ENCODE data around the gene LRP5. TPM values are rescaled to one million over a fixed set of nuclear protein-coding genes. Genes with fewer than 3 reads are reported as not detected.
A peak's percentile ranks its signal among the peaks of the same experiment; 100 is the strongest.

The LRP5 gene
- total RNA-seq, 2 donors from 2014 or later: 6.8 to 9.3 TPM

DNA sequence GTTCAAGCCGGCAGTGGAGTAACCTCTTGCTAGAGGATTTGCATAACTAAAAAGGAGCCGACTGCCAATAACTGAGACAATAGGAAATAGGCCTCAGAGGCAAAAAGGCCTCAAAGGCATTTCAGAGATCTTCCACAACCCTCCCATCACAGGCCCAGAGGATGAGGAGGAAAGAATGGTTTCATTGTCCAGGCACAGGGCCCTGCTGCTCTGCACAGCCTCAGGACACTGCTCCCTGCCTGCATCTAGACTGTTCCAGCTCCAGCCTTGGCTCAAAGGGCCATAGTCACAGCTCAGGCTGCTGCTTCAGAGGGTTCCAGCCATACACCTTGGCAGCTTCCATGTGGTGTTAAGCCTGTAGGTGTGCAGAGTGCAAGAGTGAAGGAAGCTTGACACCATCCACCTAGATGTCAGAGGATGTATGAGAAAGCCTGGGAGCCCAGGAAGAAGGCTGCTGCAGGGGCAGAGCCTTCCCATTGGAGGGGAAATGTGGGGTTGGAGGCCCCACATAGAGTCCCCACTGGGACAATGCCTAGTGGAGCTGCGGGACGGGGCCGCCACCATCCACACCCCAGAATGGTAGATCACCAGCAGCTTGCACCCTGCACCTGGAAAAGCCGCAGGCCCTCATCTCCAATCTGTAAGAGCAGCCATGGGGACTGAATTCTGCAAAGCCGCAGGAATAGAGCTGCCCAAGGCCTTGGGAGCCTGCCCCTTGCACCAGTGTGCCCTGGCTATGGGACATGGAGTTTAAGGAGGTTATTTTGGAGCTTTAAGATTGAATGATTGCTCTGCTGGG, 8.2 kb upstream of the LRP5 start:
- Mint-ChIP-seq H3K9me3 (peaks cover 0 to 2% of the 10 kb centered on the region in 2 donors), H3K27ac (no peak overlapping the region), H3K4me1 (ENCODE audit: low read depth) (no peaks in the 10 kb centered on the region), H3K27me3 (ENCODE audit: low read depth) (no peaks in the 10 kb centered on the region), H3K36me3 (ENCODE audit: insufficient read depth in 2 of 2) (no peaks in the 10 kb centered on the region), H3K4me3 (no peak overlapping the region)
- ATAC-seq (replicated peaks in 1 of 2): no peak
- DNase-seq: no peak

DNA sequence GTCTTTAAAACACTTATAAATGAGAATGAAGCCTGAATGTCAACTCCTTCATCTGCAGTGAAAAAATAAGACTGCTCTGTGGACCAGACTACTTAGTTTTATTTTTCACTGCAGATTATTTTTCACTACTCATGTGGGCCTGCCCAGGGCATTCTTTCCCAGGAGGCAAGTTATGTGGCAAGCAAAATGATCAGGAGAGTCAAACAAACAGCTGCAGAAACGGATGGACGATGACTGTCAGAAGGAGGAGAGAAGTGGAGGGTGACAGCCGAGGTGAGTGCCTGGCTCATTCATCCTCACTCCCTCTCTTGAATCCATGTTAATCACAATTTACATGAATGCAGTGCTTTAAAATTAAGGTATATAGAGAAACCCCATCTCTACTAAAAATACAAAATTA, 5.8 kb upstream of the LRP5 start:
- H3K27ac Mint-ChIP-seq: no peak overlapping the region
- peaks cover 5% of the 10 kb centered on the region for H3K4me1 Mint-ChIP-seq (ENCODE audit: low read depth)
- peaks cover 0 to 2% of the 10 kb centered on the region in 2 donors for H3K9me3 Mint-ChIP-seq
- H3K27me3 Mint-ChIP-seq (ENCODE audit: low read depth): no peaks in the 10 kb centered on the region
- no peak overlapping the region for H3K4me3 Mint-ChIP-seq
- DNase-seq (no peak), ATAC-seq (replicated peaks in 1 of 2) (no peak)
- H3K36me3 Mint-ChIP-seq (ENCODE audit: insufficient read depth in 2 of 2): no peaks in the 10 kb centered on the region

DNA sequence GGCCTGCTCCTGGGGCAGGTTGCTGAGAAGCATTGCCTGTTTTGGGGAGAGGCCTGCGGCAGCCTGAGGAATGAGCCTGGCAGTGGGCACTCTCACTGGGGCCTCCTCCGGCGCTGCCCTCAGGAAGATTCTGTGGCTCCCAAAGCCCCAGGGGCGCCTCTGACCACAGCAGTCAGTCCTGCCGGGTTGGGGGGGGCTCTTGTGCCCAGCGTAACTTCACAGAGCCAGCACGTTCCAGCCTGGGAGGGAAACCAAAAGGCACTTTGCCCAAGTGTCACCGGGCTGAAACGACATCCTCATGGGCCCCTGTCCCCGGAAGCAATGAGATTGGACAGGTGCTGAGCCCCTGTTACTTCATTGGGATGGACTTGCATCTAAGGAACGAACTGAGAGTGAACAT, 4.3 kb upstream of the LRP5 start:
- H3K4me3 Mint-ChIP-seq: no peak overlapping the region
- H3K36me3 Mint-ChIP-seq (ENCODE audit: insufficient read depth in 2 of 2): no peaks in the 10 kb centered on the region
- H3K9me3 Mint-ChIP-seq: peaks cover 0 to 2% of the 10 kb centered on the region in 2 donors
- no peaks in the 10 kb centered on the region for H3K27me3 Mint-ChIP-seq (ENCODE audit: low read depth)
- ATAC-seq (replicated peaks in 1 of 2) (no peak), DNase-seq (no peak)
- H3K4me1 Mint-ChIP-seq (ENCODE audit: low read depth): peaks cover 5% of the 10 kb centered on the region
- H3K27ac Mint-ChIP-seq: no peak overlapping the region

DNA sequence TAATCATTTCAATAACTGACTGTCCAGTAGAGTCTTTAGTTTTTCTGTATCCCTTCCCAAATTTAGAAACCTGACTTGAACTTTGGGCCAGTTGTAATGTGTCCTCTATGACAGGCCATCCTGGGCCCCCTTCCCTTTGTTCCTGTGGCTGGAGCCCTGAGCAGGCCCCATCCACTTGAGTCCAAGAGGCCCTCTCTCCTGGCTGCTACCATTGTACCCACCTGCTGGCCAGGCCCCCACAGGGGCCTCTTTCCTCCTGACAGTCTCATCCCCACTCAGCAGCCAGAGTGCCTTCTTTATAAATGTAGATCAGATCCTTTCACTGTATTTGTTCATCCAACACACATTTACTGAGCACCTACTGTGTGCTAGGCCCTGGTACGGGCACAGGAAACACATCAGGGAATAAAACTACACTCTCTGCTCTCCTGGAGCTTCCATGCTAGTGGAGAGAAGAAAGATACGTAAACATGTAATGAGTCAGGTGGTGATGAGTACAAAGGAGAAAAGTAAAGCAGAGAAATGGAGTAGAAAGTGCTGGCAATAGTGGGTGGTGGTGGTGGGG, 2.7 kb upstream of the LRP5 start:
- Mint-ChIP-seq H3K4me3 (no peak overlapping the region), H3K9me3 (no peaks in the 10 kb centered on the region), H3K4me1 (ENCODE audit: low read depth) (peaks cover 21% of the 10 kb centered on the region), H3K27me3 (ENCODE audit: low read depth) (no peaks in the 10 kb centered on the region), H3K36me3 (ENCODE audit: insufficient read depth in 2 of 2) (peaks cover 0 to 3% of the 10 kb centered on the region in 2 donors), H3K27ac (peak overlapping the region; percentile 14)
- ATAC-seq (replicated peaks in 1 of 2) (no peak), DNase-seq (no peak)

DNA sequence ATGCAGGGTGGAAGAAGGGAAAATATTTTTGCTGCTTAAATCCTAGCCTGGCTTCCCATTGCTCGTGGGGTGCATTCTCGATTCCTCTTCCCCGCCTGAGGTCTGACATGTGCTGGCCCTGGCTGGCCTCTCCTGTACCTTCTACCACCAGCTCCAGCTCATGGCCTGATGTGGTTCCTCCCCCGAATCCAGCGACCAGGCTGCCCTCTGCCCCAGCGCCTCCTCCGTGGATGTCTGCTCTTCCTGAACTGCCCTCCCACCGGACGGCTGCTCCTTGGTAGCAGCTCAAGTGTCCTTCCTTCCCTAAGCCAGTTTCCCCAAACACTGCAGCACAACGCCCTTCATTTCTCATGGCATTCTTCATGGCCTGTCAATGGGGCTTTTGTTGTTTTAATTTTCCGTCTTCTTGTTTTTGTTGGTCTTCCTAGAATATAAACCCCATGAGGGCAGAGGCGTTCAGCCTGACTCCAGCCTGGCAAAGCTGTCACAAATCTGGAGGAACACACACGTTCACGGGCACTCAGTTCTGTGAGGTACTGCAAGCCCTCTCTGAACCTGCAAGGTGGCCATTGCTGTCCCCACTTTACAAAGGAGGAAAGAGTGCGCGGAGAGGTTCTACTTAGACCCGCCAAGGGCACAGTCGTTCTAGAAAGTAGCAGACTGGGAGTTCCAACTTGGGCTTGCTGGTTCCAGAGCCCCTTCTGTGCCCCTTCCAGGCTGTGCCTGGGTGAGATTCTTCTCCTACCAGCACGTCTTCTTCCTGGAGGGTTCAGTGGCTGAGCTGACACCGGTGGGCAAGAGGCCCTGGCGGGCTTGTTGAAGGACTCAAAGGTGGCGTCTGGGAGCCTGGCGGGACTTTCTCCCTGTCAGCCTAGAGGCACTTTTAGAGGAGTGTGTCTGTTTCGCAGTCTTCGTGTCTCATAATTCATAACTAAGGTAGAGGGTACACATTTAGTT, 953 bp upstream of the LRP5 start:
- DNase-seq (no peak), ATAC-seq (replicated peaks in 1 of 2) (no peak)
- Mint-ChIP-seq H3K36me3 (ENCODE audit: insufficient read depth in 2 of 2) (peaks cover 0 to 3% of the 10 kb centered on the region in 2 donors), H3K4me3 (peak overlapping the region; percentile 70 to 71), H3K9me3 (no peaks in the 10 kb centered on the region), H3K27me3 (ENCODE audit: low read depth) (no peaks in the 10 kb centered on the region), H3K27ac (no peak overlapping the region), H3K4me1 (ENCODE audit: low read depth) (peaks cover 29% of the 10 kb centered on the region)

DNA sequence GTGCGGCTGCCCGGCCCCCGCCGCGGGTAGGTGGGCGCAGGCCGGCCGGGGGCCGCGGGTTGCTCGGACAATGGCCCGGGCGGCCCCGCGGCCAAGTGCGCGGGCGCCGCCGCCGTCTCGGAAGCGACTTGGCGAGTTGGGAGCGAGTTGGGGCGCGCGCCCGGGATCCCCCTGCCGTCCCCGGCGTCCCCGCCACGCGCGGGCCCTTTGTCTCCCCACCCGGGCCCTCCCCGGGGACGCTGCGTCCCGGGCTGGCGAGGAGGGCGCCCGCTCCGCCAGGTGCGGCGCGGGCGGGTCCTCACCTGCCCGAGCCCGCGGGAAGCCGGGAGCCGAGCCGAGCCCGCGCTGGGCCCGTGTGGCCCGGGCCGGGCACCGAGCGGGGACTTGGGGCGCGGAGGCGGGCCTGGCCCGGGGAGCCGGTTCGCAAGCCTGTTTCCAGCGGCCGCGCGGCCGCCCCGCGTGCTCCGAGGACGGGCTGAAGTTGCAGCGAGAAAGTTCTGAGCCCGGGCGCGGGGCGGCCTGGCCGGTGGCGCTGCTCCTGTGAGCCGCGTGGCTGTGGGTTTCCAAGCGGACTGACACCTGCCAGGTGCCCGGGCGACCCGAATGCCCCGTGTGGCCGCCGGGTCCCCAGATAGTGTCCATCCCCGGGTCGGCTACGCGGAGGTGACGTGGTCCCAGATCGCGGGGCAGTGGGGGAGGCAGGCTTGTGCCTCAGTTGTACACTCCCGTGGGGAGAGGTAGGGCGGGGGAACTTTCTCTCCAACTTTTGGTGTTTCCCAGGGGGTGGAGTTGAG, 586 bp downstream of the LRP5 start:
- DNase-seq: peak; percentile 19 to 28
- no peaks in the 10 kb centered on the region for H3K9me3 Mint-ChIP-seq
- H3K36me3 Mint-ChIP-seq (ENCODE audit: insufficient read depth in 2 of 2): peaks cover 0 to 3% of the 10 kb centered on the region in 2 donors

DNA sequence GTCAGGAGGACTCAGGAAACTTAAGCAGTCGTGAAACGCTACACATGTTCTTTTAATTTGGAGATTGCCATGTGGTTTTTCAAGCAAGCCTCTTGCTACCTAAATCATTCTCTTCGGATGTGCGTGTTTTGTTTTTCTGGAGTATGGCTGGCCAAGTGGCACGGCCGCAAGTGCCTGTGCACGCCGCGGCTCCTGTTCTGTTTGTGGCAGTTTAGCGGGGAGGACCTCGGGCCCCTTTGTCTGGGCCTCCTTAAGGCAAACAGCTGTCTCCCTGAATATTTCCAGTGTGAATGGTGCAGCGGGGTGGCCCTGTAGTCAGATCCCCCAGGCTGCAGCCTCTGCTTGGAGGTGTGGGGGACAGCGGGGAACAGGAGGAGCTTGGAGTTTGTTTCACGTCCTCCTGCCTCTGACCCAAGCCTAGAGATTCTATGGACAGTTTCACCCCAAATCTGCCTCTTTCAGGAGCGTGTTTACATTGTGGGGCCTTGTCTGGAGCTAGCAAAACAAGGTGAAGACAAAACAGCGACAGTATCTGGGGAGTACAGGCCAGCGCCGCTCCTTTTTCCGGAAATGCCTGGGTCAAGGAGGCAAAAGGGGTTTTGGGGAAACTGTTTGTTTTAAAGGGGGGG, 1.3 kb downstream of the LRP5 start:
- Mint-ChIP-seq H3K4me1 (ENCODE audit: low read depth) (peaks cover 29% of the 10 kb centered on the region), H3K4me3 (peak overlapping the region; percentile 81 to 86), H3K27me3 (ENCODE audit: low read depth) (no peaks in the 10 kb centered on the region), H3K27ac (no peak overlapping the region), H3K9me3 (no peaks in the 10 kb centered on the region), H3K36me3 (ENCODE audit: insufficient read depth in 2 of 2) (peaks cover 0 to 3% of the 10 kb centered on the region in 2 donors)
- ATAC-seq (replicated peaks in 1 of 2) (no peak), DNase-seq (no peak)

More for the DNA sequence above, 586 bp downstream of the LRP5 start:
- no peaks in the 10 kb centered on the region for H3K27me3 Mint-ChIP-seq (ENCODE audit: low read depth)
- H3K4me1 Mint-ChIP-seq (ENCODE audit: low read depth): peaks cover 29% of the 10 kb centered on the region
- H3K4me3 Mint-ChIP-seq: peak overlapping the region; percentile 81 to 86
- H3K27ac Mint-ChIP-seq: no peak overlapping the region
- peak; percentile 63 for ATAC-seq (replicated peaks in 1 of 2)

DNA sequence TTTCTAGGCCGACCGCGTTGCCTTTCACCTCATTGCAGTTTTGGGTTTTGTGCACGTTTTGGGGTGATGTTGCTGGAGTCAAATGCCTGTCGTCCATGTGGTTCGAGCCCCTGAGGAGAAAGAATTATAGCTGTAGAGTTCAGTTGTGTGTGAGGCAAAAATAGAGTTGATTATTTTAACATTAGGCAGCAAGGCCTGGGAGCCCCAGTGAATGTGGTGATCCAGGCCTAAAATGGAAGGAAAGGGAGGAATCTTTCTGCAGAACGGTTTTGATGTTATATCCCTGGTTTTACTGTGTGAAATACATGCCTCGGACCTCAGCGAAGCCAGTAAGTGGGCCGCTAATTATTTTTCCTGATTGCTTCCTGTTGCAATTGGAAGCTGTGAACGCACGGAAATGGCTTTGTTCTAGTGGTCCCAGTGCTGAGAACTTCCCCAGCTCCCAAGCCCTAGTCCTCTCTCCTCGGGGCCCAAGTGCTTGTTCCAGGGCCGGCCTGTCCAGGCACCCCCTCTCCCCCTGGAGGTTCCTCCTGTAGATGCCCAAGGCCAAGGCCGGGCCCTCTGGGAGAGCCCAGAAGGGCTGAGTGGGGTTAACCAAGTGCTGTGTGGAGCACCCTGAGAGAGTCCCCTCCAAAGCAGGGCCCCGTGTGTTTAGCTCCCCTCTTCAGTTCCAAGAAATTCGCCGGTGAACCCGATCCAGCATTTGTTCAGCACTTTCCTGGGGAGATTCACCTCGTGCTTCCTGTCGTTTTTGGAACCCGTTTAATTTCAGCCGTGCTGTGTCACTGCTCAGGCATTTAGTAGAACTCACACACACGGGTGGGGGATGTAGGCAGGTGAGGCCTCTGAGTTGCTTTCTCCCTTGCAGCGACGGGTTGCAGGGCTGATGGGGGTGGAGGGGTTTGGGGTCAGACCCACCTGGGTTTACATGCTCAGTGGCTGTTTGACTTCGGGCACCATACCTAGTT, 2.1 kb downstream of the LRP5 start:
- no peaks in the 10 kb centered on the region for H3K27me3 Mint-ChIP-seq (ENCODE audit: low read depth)
- peaks cover 29% of the 10 kb centered on the region for H3K4me1 Mint-ChIP-seq (ENCODE audit: low read depth)
- no peak overlapping the region for H3K27ac Mint-ChIP-seq
- peaks cover 0 to 3% of the 10 kb centered on the region in 2 donors for H3K36me3 Mint-ChIP-seq (ENCODE audit: insufficient read depth in 2 of 2)
- ATAC-seq (replicated peaks in 1 of 2): no peak
- H3K4me3 Mint-ChIP-seq: peak overlapping the region; percentile 81 to 86
- DNase-seq: no peak
- H3K9me3 Mint-ChIP-seq: no peaks in the 10 kb centered on the region

DNA sequence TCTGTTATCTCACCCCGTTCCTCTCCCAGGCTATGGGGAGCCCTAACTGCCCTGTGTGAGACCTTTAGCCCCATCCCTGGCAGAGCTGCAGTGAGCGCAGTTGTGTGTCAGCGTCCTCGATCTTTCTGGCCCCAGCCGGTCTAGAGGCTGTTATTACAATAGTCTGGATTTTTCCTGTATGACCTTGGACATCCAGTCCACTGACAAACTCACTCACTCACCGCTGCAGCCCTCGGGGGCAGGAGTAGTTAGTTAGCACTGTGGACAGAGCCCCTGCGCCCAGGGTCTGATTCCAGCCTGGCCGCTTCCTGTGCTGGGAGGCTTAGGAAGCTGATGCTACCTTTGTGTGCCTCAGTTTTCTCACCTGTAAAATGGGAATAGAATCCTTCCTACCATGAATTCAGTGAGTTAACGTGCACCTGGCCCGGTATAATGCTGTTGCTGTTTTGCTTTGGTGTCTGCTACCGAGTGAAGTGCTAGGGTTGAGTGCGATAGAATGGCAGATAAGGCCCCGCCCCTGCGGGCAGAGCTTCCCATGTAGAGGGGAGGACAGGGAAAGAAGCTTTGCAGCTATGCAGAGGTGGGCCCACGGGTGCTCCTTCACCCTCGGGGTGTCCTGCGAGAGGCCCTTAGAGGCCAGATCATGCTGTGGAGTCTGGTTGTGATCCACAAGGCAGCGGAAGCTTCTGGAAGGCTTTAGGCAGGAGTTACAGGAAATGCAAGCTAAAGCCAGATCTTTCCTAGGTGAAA, 3.0 kb downstream of the LRP5 start:
- no peak for DNase-seq
- Mint-ChIP-seq H3K4me1 (ENCODE audit: low read depth) (peaks cover 24% of the 10 kb centered on the region), H3K27ac (no peak overlapping the region), H3K9me3 (no peaks in the 10 kb centered on the region), H3K36me3 (ENCODE audit: insufficient read depth in 2 of 2) (peaks cover 0 to 3% of the 10 kb centered on the region in 2 donors), H3K27me3 (ENCODE audit: low read depth) (no peaks in the 10 kb centered on the region), H3K4me3 (peak overlapping the region in 1 of 2 donors; percentile 81)
- no peak for ATAC-seq (replicated peaks in 1 of 2)

DNA sequence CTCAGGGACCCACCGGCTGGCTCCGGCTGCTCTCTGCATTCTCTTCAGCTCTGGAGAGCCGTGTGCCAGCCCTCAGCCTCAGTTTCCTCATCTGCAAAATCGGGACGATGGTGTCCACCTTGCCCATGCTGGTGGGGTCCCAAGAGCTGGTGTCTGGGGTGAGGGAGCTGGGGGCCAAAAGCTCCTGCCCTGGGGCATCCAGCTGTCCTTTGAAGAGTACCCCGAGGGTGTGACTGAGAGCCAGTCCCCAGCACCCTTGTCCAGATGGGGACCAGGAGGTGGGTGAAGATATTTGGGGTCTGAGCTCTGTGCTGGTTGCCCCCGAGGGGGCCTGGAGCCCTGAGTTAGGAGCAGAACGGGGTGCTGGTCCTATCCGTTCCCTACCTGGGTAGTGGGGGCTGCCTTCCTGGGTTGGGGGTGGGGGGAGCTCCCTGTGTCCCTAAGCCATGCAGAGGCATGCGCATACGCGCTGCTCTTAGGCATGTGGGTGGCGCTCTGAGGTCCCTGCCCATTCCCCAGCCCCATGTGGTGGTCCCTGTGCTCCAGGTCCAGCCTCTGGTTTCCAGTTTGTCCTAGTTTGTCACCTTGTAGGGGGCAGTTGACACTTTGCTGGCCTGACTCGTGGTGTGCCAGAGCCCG, 4.9 kb downstream of the LRP5 start:
- Mint-ChIP-seq H3K27me3 (ENCODE audit: low read depth) (no peaks in the 10 kb centered on the region), H3K4me3 (no peak overlapping the region), H3K9me3 (no peaks in the 10 kb centered on the region), H3K36me3 (ENCODE audit: insufficient read depth in 2 of 2) (peaks cover 0 to 3% of the 10 kb centered on the region in 2 donors), H3K4me1 (ENCODE audit: low read depth) (peaks cover 24% of the 10 kb centered on the region), H3K27ac (no peak overlapping the region)
- ATAC-seq (replicated peaks in 1 of 2) (no peak), DNase-seq (no peak)

All from activated T-cell treated with anti-CD3 and anti-CD28 coated beads, Interleukin-2, amount 50 U/mL, for 72 hours (primary cell).